ENCODE results near the gene CAMK1D.

Gene CAMK1D

DNA sequence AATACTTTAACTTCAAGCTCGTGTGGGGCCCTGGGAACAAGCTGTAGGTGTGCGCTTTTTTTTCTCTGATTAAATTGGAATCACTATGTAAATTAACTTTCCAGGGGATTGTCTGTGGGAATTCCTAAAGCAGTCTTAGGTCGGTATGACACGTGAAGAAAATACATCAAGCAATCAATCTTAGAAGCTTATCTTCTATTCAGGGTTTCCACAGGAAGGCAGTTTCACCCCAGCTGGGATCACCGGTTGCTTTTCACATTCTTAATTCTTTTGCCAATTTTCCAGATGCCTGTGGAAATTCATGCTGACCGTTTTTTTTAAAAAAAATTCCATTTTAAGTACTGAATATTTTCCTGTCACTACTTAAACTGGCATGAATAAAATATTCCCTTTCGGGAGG lies 41.9 kb downstream of the CAMK1D start:
- TF ChIP-seq CTCF (IDR thresholded peaks at IDR 0.05; ENCODE audit: low read depth, low read length, missing control alignments): no peak
- DNase-seq (ENCODE audit: low read depth): no peak
- no peak overlapping the region for H3K4me3 ChIP-seq (ENCODE audit: low read depth, low read length)

DNA sequence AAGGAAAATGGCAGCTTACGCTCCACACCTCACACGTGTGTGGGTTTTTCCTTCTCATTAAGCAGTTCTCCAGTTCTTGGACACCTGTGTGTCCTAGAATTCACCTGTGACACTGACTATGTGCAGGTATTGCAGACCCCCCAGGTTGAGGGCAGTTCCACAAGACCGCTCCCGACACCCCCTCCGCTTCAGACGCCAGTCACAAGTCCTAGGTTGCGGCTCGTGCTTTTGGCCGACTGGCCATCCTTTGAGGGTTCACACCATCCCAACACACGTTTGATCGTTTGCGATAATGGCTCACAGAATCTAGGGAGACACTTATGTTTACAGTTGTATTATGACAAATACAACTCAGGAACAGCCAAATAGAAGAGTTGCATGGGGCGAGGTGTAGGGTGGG lies 44.5 kb downstream of the CAMK1D start:
- TF ChIP-seq CTCF (IDR thresholded peaks at IDR 0.05; ENCODE audit: low read depth, low read length, missing control alignments): no peak
- H3K4me3 ChIP-seq (ENCODE audit: low read depth, low read length): no peak overlapping the region

GRCh38 chr10:12394241-12395033 lies 45.1 kb downstream of the CAMK1D start:
- TF ChIP-seq CTCF (IDR thresholded peaks at IDR 0.05; ENCODE audit: low read depth, low read length, missing control alignments): no peak
- no peak for DNase-seq (ENCODE audit: low read depth)
- no peak overlapping the region for H3K4me3 ChIP-seq (ENCODE audit: low read depth, low read length)

More for the DNA sequence above, 44.5 kb downstream of the CAMK1D start:
- no peak for DNase-seq (ENCODE audit: low read depth)

DNA sequence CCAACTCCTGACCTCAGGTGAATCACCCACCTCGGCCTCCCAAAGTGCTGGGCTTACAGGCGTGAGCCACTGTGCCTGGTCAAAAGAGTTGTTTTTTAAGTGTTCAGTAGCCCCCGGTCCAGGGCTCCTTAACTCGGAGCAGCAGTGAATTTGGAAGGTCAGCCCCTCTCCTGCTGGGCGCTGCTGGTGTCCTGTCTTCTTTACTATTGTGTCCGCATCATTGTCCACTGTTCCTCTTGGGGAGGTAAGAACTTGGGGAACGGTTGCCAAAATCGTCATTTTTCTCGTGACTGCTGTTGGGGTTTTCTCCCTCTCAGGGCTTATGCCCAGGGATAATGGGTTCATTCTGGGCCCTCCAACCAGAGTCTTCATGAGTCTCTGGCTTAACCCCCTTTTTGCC lies 46.7 kb downstream of the CAMK1D start:
- no peak for TF ChIP-seq CTCF (IDR thresholded peaks at IDR 0.05; ENCODE audit: low read depth, low read length, missing control alignments)
- H3K4me3 ChIP-seq (ENCODE audit: low read depth, low read length): no peak overlapping the region
- DNase-seq (ENCODE audit: low read depth): no peak

- TF ChIP-seq CTCF (IDR thresholded peaks at IDR 0.05; ENCODE audit: low read depth, low read length, missing control alignments): no peak
- no peak for DNase-seq (ENCODE audit: low read depth)
- no peak overlapping the region for H3K4me3 ChIP-seq (ENCODE audit: low read depth, low read length)
Measured at GRCh38 chr10:12396567-12396966, 47.2 kb downstream of the CAMK1D start.

- DNase-seq (ENCODE audit: low read depth): no peak
- no peak for TF ChIP-seq CTCF (IDR thresholded peaks at IDR 0.05; ENCODE audit: low read depth, low read length, missing control alignments)
Measured at GRCh38 chr10:12397147-12397896, 48.0 kb downstream of the CAMK1D start.

More at GRCh38 chr10:12397147-12397896, 48.0 kb downstream of the CAMK1D start:
- H3K4me3 ChIP-seq (ENCODE audit: low read depth, low read length): no peak overlapping the region
